ENCODE results near the gene ZFYVE19.

The ZFYVE19 gene

GRCh38 chr15:40812721-40813425 is 6.0 kb downstream of the ZFYVE19 start:
- no peak for DNase-seq (ENCODE audit: extremely low read depth, low read depth)
- H3K4me3 ChIP-seq (replicated peaks; ENCODE audit: low read depth, low read length): no peak overlapping the region
- TF ChIP-seq CTCF (IDR thresholded peaks at IDR 0.05; ENCODE audit: low read depth, low read length, missing control alignments): no peak

GRCh38 chr15:40815042-40815698 is 8.3 kb downstream of the ZFYVE19 start:
- no peak for DNase-seq (ENCODE audit: extremely low read depth, low read depth)
- H3K4me3 ChIP-seq (replicated peaks; ENCODE audit: low read depth, low read length): no peak overlapping the region
- no peak for TF ChIP-seq CTCF (IDR thresholded peaks at IDR 0.05; ENCODE audit: low read depth, low read length, missing control alignments)

- H3K4me3 ChIP-seq (replicated peaks; ENCODE audit: low read depth, low read length): no peak overlapping the region
- no peak for DNase-seq (ENCODE audit: extremely low read depth, low read depth)
- no peak for TF ChIP-seq CTCF (IDR thresholded peaks at IDR 0.05; ENCODE audit: low read depth, low read length, missing control alignments)
Observed at GRCh38 chr15:40819048-40819447, 12.2 kb downstream of the ZFYVE19 start.

- DNase-seq (ENCODE audit: extremely low read depth, low read depth): no peak
- TF ChIP-seq CTCF (IDR thresholded peaks at IDR 0.05; ENCODE audit: low read depth, low read length, missing control alignments): no peak
- no peak overlapping the region for H3K4me3 ChIP-seq (replicated peaks; ENCODE audit: low read depth, low read length)
Observed at GRCh38 chr15:40821195-40821594, 14.3 kb downstream of the ZFYVE19 start.

GRCh38 chr15:40823572-40824343 is 16.9 kb downstream of the ZFYVE19 start:
- no peak overlapping the region for H3K4me3 ChIP-seq (replicated peaks; ENCODE audit: low read depth, low read length)
- DNase-seq (ENCODE audit: extremely low read depth, low read depth): no peak
- no peak for TF ChIP-seq CTCF (IDR thresholded peaks at IDR 0.05; ENCODE audit: low read depth, low read length, missing control alignments)

- no peak overlapping the region for H3K4me3 ChIP-seq (replicated peaks; ENCODE audit: low read depth, low read length)
- no peak for DNase-seq (ENCODE audit: extremely low read depth, low read depth)
- TF ChIP-seq CTCF (IDR thresholded peaks at IDR 0.05; ENCODE audit: low read depth, low read length, missing control alignments): no peak
Observed at GRCh38 chr15:40825661-40826422, 19.0 kb downstream of the ZFYVE19 start.

All from HFF-Myc (cell line).